Peyer's patch (tissue), 4 donors: Measurements from ENCODE around the gene KRT32. TPM values are rescaled to one million over a fixed set of nuclear protein-coding genes. Genes with fewer than 3 reads are reported as not detected.
"Not testable (repeated sequence)": the region's sequence is repeated elsewhere in the genome, so short reads cannot be mapped to it uniquely, and the experiment has no call there.

Experiments
- DNase-seq, 3 donors: peaks; one replicate each; pipeline ENCODE4 v3.0.0-alpha.2; 2017 to 2019
- H3K27ac ChIP-seq, 4 donors: fragments of 200-600 bp; sonication (generic); one replicate each; pipeline ENCODE4 v1.5.1; 2016 to 2019
- H3K27me3 ChIP-seq, 2 donors: fragments of 200-600 bp; sonication (generic); one replicate each; pipeline ENCODE4 v1.5.1; 2019
- H3K36me3 ChIP-seq, 3 donors: fragments of 200-600 bp; sonication (generic); one replicate each; pipeline ENCODE4 v1.5.1; 2016 to 2019
- H3K4me1 ChIP-seq, 4 donors: fragments of 200-600 bp; sonication (generic); one replicate each; pipeline ENCODE4 v1.5.1; 2016 to 2019
- H3K4me3 ChIP-seq, 4 donors: fragments of 200-600 bp; sonication (generic); 1 replicate in 3 of 4; 2 replicates in 1 of 4; pipeline ENCODE4 v1.5.1; 2016 to 2019; ENCODE audit warnings: mild to moderate bottlenecking in 1 of 4
- H3K9me3 ChIP-seq, 4 donors: fragments of 200-600 bp; sonication (generic); one replicate each; pipeline ENCODE4 v1.5.1; 2016 to 2019; ENCODE audit warnings: mild to moderate bottlenecking in 1 of 4
- CTCF ChIP-seq, 6 experiments: fragments of 450-650 bp in 4 of 6; fragments of 200-600 bp in 2 of 6; sonication (generic) in 1 of 6; IDR thresholded peaks; one replicate each; pipeline ENCODE4 v1.5.1; 2017 to 2019; ENCODE audit warnings: antibody characterized with exemption in 6 of 6, mild to moderate bottlenecking in 3 of 6, moderate library complexity in 1 of 6
- POLR2A ChIP-seq, 2 donors: fragments of 450-650 bp; IDR thresholded peaks; one replicate each; pipeline ENCODE4 v1.5.1; 2017; ENCODE audit warnings: antibody characterized with exemption in 2 of 2, mild to moderate bottlenecking in 2 of 2, moderate library complexity in 2 of 2
- total RNA-seq, 4 donors: library from RNA; depleted of rRNA; stranded (reverse); fragments of >200 nt; gene quantifications; one replicate each; pipeline ENCODE4 v1.1.0, GENCODE V29; 2016

KRT32 gene
- total RNA-seq, 4 donors from 2014 or later, result not detected

GRCh38 chr17:41433586-41433985 is 33.6 kb downstream of the KRT32 start:
- Histone ChIP-seq H3K9me3 (no peaks in the 10 kb centered on the region), H3K27me3 (no peaks in the 10 kb centered on the region), H3K27ac (no peak overlapping the region), H3K36me3 (no peaks in the 10 kb centered on the region), H3K4me1 (no peaks in the 10 kb centered on the region), H3K4me3 (no peak overlapping the region)
- no peak for DNase-seq
- no peak for TF ChIP-seq POLR2A (IDR thresholded peaks at IDR 0.05)
- TF ChIP-seq CTCF (IDR thresholded peaks at IDR 0.05), result no peak

GRCh38 chr17:41430376-41430775 is 36.8 kb downstream of the KRT32 start:
- H3K27ac ChIP-seq, DNase-seq, H3K27me3 ChIP-seq, H3K9me3 ChIP-seq, H3K36me3 ChIP-seq, H3K4me3 ChIP-seq, H3K4me1 ChIP-seq: not testable (repeated sequence)

GRCh38 chr17:41429667-41430066 is 37.5 kb downstream of the KRT32 start:
- no peaks in the 10 kb centered on the region for H3K27me3 ChIP-seq
- H3K4me3 ChIP-seq, result no peak overlapping the region
- DNase-seq, result no peak
- H3K36me3 ChIP-seq, result no peaks in the 10 kb centered on the region
- H3K27ac ChIP-seq, result no peak overlapping the region
- H3K9me3 ChIP-seq, result no peaks in the 10 kb centered on the region
- no peaks in the 10 kb centered on the region for H3K4me1 ChIP-seq
- TF ChIP-seq POLR2A (IDR thresholded peaks at IDR 0.05) (no peak), CTCF (IDR thresholded peaks at IDR 0.05) (no peak)

- DNase-seq, result no peak
- no peaks in the 10 kb centered on the region for H3K4me1 ChIP-seq
- TF ChIP-seq CTCF (IDR thresholded peaks at IDR 0.05), result no peak
- no peaks in the 10 kb centered on the region for H3K9me3 ChIP-seq
- no peak overlapping the region for H3K27ac ChIP-seq
- H3K4me3 ChIP-seq, result no peak overlapping the region
- no peaks in the 10 kb centered on the region for H3K36me3 ChIP-seq
- no peaks in the 10 kb centered on the region for H3K27me3 ChIP-seq
Observed at GRCh38 chr17:41428591-41429291, 38.4 kb downstream of the KRT32 start.

GRCh38 chr17:41424111-41424635 is 43.0 kb downstream of the KRT32 start, which contains the start of gene KRT37:
Gene KRT37 (minus strand): TSS chr17:41424585. CDS start chr17:41424523, 62 bp downstream.
- Histone ChIP-seq H3K36me3 (no peaks in the 10 kb centered on the region), H3K4me1 (no peaks in the 10 kb centered on the region), H3K4me3 (no peak within 1 kb of the TSS), H3K27ac (no peak within 1 kb of the TSS), H3K9me3 (no peaks in the 10 kb centered on the region), H3K27me3 (no peaks in the 10 kb centered on the region)
- TF ChIP-seq POLR2A (IDR thresholded peaks at IDR 0.05) (no peak), CTCF (IDR thresholded peaks at IDR 0.05) (no peak)
- DNase-seq, result no peak

- not testable (repeated sequence) for H3K9me3 ChIP-seq, H3K36me3 ChIP-seq, DNase-seq, H3K4me1 ChIP-seq, H3K27me3 ChIP-seq, H3K27ac ChIP-seq, H3K4me3 ChIP-seq
Observed at GRCh38 chr17:41422586-41422985, 44.6 kb downstream of the KRT32 start.

- Histone ChIP-seq H3K4me3 (no peak overlapping the region), H3K9me3 (no peaks in the 10 kb centered on the region), H3K27me3 (no peaks in the 10 kb centered on the region), H3K27ac (no peak overlapping the region), H3K4me1 (no peaks in the 10 kb centered on the region), H3K36me3 (no peaks in the 10 kb centered on the region)
- TF ChIP-seq POLR2A (IDR thresholded peaks at IDR 0.05) (no peak), CTCF (IDR thresholded peaks at IDR 0.05) (no peak)
- DNase-seq, result no peak
Observed at GRCh38 chr17:41421617-41422016, 45.6 kb downstream of the KRT32 start.
